Esophagus squamous epithelium (tissue), 4 donors: ENCODE measurements around the gene KCNQ1.

Source experiments
- CTCF ChIP-seq, 6 experiments: fragments of 450-650 bp in 4 of 6; fragments of 200-600 bp in 2 of 6; sonication (generic) in 2 of 6; IDR thresholded peaks; one replicate each; pipeline ENCODE4 v1.5.1; 2016 to 2019; ENCODE audit warnings: antibody characterized with exemption in 6 of 6, mild to moderate bottlenecking in 4 of 6, moderate library complexity in 4 of 6
- POLR2A ChIP-seq, 4 donors: fragments of 450-650 bp; IDR thresholded peaks; one replicate each; pipeline ENCODE4 v1.6.1; 2017; ENCODE audit warnings: antibody characterized with exemption in 4 of 4, mild to moderate bottlenecking in 4 of 4, moderate library complexity in 3 of 4

- TF ChIP-seq POLR2A (IDR thresholded peaks at IDR 0.05) (no peak), CTCF (IDR thresholded peaks at IDR 0.05) (no peak)
Observed at GRCh38 chr11:2807025-2807681, 362.3 kb downstream of the KCNQ1 start.
